ENCODE measurements around the gene IMPDH2.
A peak's percentile ranks its signal among the peaks of the same experiment; 100 is the strongest.

IMPDH2 gene

DNA sequence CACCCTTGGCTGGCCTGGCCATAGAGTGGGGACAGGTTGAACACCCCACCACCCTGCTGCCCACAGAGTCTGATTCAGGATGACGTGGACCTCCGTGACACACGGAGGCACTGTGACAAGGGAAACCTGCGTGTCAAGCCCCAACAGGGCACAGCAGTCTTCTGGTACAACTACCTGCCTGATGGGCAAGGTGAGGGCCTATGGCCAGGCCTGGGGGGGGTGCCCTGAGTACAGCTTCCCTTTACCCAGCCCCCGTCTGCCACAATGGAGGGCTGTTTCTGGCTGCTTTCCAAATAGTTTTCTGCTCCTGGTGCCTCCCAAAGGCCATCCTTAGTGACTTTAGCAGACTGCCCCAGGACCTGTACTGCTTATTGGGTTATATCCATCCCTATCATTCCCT is 23.2 kb downstream of the IMPDH2 start:
- DNase-seq (ENCODE audit: low spot score), result no peak

- no peak for DNase-seq (ENCODE audit: low spot score)
Measured at GRCh38 chr3:49005303-49005680, 23.9 kb downstream of the IMPDH2 start.

DNA sequence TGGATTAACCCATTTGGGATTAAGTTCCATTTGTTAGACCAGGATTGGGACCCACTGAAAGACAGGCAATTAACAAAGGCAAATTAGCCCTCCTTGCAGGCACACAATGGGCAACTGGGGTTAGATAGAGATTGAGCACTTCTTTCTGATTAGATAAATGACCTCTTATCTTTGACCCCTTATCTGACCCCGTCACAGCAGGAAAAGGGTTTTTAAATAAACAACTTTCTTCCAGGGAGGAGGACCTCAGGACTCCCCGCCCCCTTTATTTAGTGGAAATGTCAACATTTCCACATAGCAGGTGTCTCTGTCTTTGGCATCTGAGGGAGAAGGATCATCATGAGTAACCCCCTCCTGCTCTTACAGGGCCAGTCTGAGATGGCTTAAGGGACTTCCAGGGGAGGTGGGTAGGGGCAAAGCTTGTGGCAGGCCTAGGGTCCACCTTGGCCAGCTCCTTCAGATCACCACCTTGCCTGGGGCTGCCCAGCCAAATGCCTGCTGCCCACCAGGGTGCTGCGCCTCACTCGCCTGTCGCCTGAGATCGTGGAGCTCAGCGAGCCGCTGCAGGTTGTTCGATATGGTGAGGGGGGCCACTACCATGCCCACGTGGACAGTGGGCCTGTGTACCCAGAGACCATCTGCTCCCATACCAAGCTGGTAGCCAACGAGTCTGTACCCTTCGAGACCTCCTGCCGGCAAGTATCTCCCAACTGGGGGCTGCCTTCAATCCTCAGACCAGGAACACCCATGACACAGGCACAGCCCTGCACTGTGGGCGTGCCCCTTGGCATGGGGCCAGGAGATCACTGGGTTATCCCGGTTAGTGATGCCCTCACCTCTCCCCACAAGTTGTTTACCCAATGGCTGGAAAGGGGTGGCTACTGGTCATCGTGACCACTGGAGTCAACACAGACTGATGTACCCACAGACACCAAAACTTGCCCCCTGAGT is 24.6 kb downstream of the IMPDH2 start:
- no peak for DNase-seq (ENCODE audit: low spot score)

DNA sequence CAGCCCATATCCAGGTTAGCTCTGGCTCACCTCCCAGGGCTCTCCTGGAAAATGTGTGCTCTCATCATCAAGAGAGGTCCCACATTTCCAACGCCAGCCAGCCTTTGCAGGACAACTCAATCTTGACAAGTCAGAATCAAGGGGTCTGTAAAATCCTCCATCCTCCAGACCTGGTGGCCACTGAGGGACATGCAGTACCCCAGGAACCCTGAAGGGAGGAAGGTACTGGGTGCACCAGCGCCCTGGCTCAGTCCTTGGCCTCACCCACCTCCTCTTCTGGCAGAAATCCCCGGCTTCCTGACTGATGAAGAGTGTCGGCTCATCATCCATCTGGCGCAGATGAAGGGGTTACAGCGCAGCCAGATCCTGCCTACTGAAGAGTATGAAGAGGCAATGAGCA is 28.0 kb downstream of the IMPDH2 start:
- no peak for DNase-seq (ENCODE audit: low spot score)

DNA sequence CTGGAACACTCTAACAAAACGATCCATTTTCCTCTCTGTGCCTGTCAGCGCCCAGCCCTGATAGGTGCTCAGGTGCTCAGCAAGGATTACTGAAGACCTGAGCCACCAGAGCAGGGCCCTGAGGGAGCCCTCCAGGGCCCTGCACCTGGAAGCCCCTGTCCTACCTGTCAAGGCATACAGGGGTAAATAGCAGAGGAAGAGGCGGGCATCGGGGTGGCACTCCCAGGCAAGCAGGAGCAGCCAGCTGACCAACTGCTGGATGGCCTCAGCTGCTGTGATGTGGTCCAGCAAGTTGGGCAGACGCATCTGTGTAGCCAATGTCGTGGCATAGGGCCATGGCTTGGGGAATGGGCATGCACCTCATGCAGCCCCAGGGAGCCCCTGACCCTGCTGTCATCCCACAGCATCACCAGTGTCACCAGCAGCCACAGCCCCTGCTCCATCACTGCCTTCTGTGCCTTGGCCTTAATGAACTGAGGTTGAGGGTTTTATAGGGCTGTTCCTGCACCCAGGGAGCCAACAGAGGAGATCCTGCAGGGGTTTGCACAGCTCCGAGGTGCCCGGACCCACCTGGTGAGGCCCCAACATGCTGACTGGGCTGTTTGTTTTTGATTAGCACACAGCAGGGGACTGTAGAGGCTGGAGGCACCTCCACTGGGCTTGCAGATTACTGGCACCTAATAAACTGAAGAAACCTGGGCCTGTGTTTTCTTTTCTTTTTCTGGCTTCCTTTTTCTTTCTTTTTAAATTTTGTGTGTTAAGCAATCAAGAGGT is 29.9 kb downstream of the IMPDH2 start:
- no peak for DNase-seq (ENCODE audit: low spot score)

- DNase-seq (ENCODE audit: low spot score), result no peak
Measured at GRCh38 chr3:48997714-48998637, 31.2 kb downstream of the IMPDH2 start.

DNA sequence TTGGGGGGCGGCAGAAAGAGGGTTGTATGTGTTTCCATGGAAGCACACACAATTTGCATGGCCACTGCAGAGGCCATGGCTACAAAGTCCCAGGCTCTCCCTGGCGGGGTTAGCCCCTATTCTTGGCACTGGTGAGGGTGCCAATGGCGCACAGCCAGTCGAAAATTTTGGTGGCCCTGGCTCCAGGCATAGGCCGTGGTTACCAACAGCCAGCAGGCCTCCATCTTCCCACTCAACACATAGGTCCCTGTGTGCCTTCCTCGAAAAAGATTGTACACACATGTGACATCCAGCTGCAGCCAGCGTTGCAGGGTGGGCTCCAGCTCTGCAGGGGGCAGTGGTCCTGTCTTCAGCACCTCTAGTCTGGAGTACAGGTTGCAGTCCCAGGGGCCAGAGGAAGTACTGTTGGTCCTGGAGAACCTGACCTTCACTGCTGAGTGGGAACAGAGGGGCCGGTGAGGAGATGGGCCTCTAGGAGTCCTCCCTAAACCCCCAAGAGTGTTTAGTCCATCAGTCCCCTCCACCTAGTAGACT is 32.0 kb downstream of the IMPDH2 start:
- no peak for DNase-seq (ENCODE audit: low spot score)

- no peak for DNase-seq (ENCODE audit: low spot score)
Measured at GRCh38 chr3:48996640-48997039, 32.6 kb downstream of the IMPDH2 start.

DNA sequence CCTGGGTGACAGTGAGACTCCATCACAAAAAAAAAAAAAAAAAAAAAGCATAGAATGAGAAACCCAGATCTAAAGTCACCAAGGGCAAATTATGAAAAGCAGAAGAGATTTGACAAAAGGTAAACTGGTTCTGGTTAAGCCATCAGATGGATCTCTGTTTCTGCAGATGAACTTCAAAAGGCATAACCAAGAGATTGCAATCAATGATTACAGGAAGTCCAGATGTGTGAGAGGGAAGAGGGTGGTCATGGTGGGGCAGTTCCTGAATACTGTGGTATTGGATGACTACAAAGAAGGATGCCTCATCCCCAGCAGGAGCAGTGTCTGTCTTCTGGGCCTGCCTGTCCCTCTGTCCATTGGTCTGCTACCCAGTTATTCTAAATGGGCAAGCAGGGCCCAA is 35.4 kb downstream of the IMPDH2 start:
- no peak for DNase-seq (ENCODE audit: low spot score)

- DNase-seq (ENCODE audit: low spot score), result no peak
Measured at GRCh38 chr3:48991851-48992545, 37.2 kb downstream of the IMPDH2 start.

GRCh38 chr3:48990636-48991469 is 38.3 kb downstream of the IMPDH2 start:
- peak; percentile 46 for DNase-seq (ENCODE audit: low spot score)

- peak; percentile 85 for DNase-seq (ENCODE audit: low spot score)
Measured at GRCh38 chr3:48989796-48990635, 39.2 kb downstream of the IMPDH2 start, which contains the start of gene P4HTM. Gene P4HTM (plus strand): TSS chr3:48990241. CDS start chr3:48990257, 16 bp downstream.

DNA sequence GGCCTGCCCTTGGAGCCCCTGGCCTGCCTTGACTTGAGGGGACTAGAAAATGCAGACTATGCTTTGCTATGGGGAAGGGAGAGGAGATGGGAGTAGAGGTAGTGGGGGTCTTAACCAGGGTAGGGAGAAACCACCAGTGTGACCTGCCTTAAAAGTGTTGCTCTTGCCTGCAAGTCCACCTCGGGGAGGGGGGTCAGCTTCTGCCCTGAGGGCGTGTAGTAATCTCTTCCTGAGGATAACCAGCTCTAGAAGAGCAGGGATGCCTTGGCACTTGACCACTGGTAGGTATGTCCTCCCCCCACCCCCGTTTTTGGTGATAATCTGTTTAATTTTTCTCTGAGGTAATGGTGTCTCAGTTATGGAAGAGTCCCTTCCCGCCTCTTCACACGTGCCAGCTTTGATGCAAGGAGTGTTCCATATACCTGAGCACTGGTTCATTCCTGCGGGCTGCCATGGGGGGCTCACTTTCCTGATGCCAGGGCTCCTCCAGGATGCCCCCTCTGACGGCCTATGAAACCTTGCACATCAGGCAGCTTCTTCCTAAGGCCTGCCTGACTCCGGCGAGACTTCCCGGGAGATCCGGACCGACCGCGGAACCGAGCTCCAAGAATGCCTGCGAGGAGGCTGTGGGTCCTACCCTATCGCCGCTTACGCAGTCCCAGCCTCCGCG is 39.9 kb downstream of the IMPDH2 start:
- no peak for DNase-seq (ENCODE audit: low spot score)

DNA sequence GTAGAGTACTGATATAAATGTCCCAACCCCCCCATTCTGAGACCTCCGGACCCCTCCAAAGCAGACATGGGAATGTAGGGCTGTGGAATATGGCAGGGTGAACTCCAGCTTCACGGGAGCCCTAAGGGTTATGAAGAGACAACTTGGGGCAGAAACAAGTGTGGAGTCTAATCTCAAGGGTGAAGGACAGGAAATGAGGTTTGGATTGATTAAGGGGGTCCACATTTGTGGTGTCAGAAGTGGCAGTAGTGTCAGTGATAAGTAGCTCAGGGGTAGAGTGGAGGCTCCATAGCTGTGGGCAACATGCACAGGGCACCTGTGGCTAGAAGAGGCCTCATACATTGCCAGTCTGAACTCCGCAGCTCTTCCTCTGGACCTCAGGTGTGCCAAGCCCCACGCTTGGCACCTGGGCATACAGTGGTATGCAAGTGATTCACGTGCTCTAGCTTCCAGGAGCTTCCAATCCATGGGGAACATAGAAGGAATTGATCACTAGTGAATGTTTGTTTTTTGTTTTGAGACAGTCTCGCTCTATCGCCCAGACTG is 43.3 kb downstream of the IMPDH2 start:
- DNase-seq (ENCODE audit: low spot score), result no peak

DNA sequence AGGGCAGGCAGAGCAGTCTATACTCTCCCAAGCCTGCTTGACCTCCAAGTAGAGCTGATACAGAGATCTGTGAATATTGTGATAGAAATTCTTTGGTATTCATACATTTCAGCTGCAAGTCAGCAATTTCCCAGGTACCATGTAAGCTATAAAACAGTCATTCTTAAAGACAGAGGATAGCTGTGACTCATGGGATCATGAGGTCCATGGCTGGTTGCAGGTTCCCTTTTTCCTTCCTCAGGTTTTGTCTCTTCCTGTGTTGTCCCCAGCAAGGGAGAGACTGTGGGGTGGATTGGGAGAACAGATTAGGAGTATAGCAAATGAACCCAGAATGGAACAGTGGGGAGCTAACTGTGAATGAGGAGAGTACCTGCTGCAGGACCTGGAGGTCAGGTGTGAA is 44.5 kb downstream of the IMPDH2 start:
- DNase-seq (ENCODE audit: low spot score), result no peak

DNA sequence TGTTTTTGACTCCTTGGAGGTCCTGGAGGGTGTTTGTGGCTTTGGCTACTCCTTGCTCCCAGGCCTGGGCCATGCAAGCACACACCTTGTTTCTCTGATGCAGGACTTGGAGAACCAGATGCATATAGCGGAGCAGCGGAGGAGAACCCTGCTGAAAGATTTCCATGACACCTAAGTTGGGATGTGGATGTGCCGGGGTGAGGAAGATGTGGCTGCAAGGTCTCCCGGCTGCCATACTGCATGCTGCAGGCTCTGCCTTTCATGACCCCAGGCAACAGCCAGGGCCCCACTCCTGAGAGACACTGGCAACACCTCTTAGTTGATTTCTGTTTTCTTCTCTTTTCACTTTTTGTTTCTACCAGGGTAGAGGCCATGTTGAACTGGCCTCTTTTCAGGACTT is 46.1 kb downstream of the IMPDH2 start:
- DNase-seq (ENCODE audit: low spot score), result no peak

GRCh38 chr3:48982686-48983085 is 46.5 kb downstream of the IMPDH2 start:
- DNase-seq (ENCODE audit: low spot score), result no peak

DNA sequence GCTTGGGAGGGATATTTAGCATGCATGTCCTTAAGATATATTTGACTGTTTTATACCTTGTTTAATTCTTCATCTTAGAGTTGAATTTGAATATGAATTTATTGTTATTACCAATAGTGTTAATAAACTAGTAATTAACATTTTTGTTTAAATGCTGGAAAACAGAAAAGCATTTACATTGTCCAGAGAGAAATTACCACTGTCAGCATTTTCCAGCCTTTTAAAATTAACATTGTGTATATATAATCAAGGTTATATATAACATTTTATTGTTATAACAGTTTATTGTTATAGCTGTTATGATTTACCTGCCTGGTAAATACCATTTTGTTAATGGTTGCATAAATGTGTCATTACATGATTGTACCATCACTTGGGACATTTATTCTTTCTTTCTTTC is 47.2 kb downstream of the IMPDH2 start:
- no peak for DNase-seq (ENCODE audit: low spot score)
